ENCODE measurements around the gene ROMO1. TPM values are rescaled to one million over a fixed set of nuclear protein-coding genes. Genes with fewer than 3 reads are reported as not detected.
"Not testable (repeated sequence)": the region's sequence is repeated elsewhere in the genome, so short reads cannot be mapped to it uniquely, and the experiment has no call there.

Gene ROMO1
- total RNA-seq, 2 experiments from 2014 or later = 32.9 to 35.8 TPM

- Mint-ChIP-seq H3K27me3 (no peaks in the 10 kb centered on the region), H3K27ac (no peak overlapping the region), H3K4me1 (ENCODE audit: low read depth) (peaks cover 48% of the 10 kb centered on the region), H3K4me3 (no peak overlapping the region), H3K9me3 (no peaks in the 10 kb centered on the region), H3K36me3 (ENCODE audit: low read depth) (peaks cover 99% of the 10 kb centered on the region)
- intact Hi-C loops (cut with DNase I, micrococcal nuclease) = loop anchor here (5.0 to 10.0 kb wide), 3 partner anchors 54 to 1174 kb away; partner anchors contain the start of gene PHF20 (in 1 of the 2)
- Histone ChIP-seq H3K27ac (ENCODE audit: low read depth in 1 of 2, low read length in 2 of 2) (no peak overlapping the region), H3K27me3 (ENCODE audit: control insufficient read depth in 1 of 2, insufficient read depth in 2 of 2, low read length in 2 of 2) (no peaks in the 10 kb centered on the region), H3K9me3 (ENCODE audit: control insufficient read depth in 1 of 2, insufficient read depth in 1 of 2, low read length in 2 of 2) (no peaks in the 10 kb centered on the region), H3K36me3 (ENCODE audit: insufficient read depth, low read length) (peaks cover 99% of the 10 kb centered on the region), H3K4me1 (ENCODE audit: insufficient read depth, low read length) (peaks cover 42% of the 10 kb centered on the region), H3K4me3 (ENCODE audit: low read length) (no peak overlapping the region)
- DNase-seq (no peak), ATAC-seq (ENCODE audit: poor library complexity) (no peak)
- CTCF ChIA-PET = no interaction called here
- POLR2A ChIA-PET = interaction anchor here (1.0 to 5.3 kb wide), 5 partner anchors 8 to 21 kb away, joined by 3 to 32 read pairs (median 4); partner anchors contain the start of gene RBM39
- TF ChIP-seq CTCF (IDR thresholded peaks at IDR 0.05) = no peak
These were observed 22.0 kb downstream of the ROMO1 start for GRCh38 chr20:35721219-35721618.

GRCh38 chr20:35721621-35722020 lies 22.4 kb downstream of the ROMO1 start:
- DNase-seq = no peak
- intact Hi-C loops (cut with DNase I, micrococcal nuclease) = loop anchor here (5.0 to 10.0 kb wide), 3 partner anchors 53 to 1173 kb away; partner anchors contain the start of gene PHF20 (in 1 of the 2)
- Histone ChIP-seq H3K4me3 (ENCODE audit: low read length) (no peak overlapping the region), H3K4me1 (ENCODE audit: insufficient read depth, low read length) (peaks cover 42% of the 10 kb centered on the region), H3K36me3 (ENCODE audit: insufficient read depth, low read length) (peaks cover 99% of the 10 kb centered on the region), H3K27ac (ENCODE audit: low read depth in 1 of 2, low read length in 2 of 2) (no peak overlapping the region), H3K9me3 (ENCODE audit: control insufficient read depth in 1 of 2, insufficient read depth in 1 of 2, low read length in 2 of 2) (no peaks in the 10 kb centered on the region), H3K27me3 (ENCODE audit: control insufficient read depth in 1 of 2, insufficient read depth in 2 of 2, low read length in 2 of 2) (no peaks in the 10 kb centered on the region)
- no peak for ATAC-seq (ENCODE audit: poor library complexity)
- Mint-ChIP-seq H3K27me3 (no peaks in the 10 kb centered on the region), H3K4me3 (no peak overlapping the region), H3K27ac (no peak overlapping the region), H3K4me1 (ENCODE audit: low read depth) (peaks cover 48% of the 10 kb centered on the region), H3K9me3 (no peaks in the 10 kb centered on the region), H3K36me3 (ENCODE audit: low read depth) (peaks cover 99% of the 10 kb centered on the region)
- TF ChIP-seq CTCF (IDR thresholded peaks at IDR 0.05) = no peak
- ChIA-PET CTCF (no interaction called here), POLR2A (interaction anchor here (0.6 to 5.3 kb wide), 4 partner anchors 14 to 22 kb away, joined by 3 to 32 read pairs (median 4); partner anchors contain the start of gene RBM39)

DNA sequence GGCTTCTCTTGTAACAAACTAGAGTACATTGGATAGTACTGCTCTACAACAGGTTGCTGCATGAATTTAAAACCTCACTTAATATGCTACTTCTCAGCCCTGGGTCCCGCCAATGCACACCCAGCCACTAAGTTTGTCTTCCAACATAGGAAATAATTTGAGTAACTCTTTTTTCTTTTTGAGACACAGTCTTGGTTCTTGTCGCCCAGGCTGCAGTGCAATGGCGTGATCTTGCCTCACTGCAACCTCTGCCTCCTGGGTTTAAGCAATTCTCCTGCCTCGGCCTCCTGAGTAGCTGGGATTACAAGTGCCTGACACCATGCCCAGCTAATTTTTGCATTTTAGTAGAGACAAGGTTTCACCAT lies 24.1 kb downstream of the ROMO1 start:
- not testable (repeated sequence) for H3K27me3 ChIP-seq (ENCODE audit: control insufficient read depth in 1 of 2, insufficient read depth in 2 of 2, low read length in 2 of 2); H3K9me3 Mint-ChIP-seq; H3K27ac ChIP-seq (ENCODE audit: low read depth in 1 of 2, low read length in 2 of 2); ATAC-seq (ENCODE audit: poor library complexity); H3K4me3 ChIP-seq (ENCODE audit: low read length); DNase-seq; H3K27me3 Mint-ChIP-seq; H3K9me3 ChIP-seq (ENCODE audit: control insufficient read depth in 1 of 2, insufficient read depth in 1 of 2, low read length in 2 of 2); H3K4me3 Mint-ChIP-seq
- Mint-ChIP-seq H3K27ac (peak overlapping the region; percentile 7), H3K36me3 (ENCODE audit: low read depth) (peaks cover 98% of the 10 kb centered on the region), H3K4me1 (ENCODE audit: low read depth) (peaks cover 48% of the 10 kb centered on the region)
- Histone ChIP-seq H3K36me3 (ENCODE audit: insufficient read depth, low read length) (peaks cover 97% of the 10 kb centered on the region), H3K4me1 (ENCODE audit: insufficient read depth, low read length) (peaks cover 45% of the 10 kb centered on the region)
- ChIA-PET CTCF (interaction anchor here (2.5 kb wide), 1 partner anchor 17 kb away, joined by 6 read pairs; no protein-coding TSS in a partner anchor), POLR2A (interaction anchor here (0.6 to 1.8 kb wide), 3 partner anchors 19 to 106 kb away, joined by 3 to 4 read pairs (median 3); partner anchors contain the start of gene RBM39)
- intact Hi-C loops (cut with DNase I, micrococcal nuclease) = loop anchor here (5.0 to 10.0 kb wide), 3 partner anchors 52 to 1172 kb away; partner anchors contain the start of gene PHF20 (in 1 of the 2)

GRCh38 chr20:35723652-35724320 lies 24.6 kb downstream of the ROMO1 start:
- not testable (repeated sequence) for H3K4me3 Mint-ChIP-seq; H3K27ac ChIP-seq (ENCODE audit: low read depth in 1 of 2, low read length in 2 of 2); H3K27ac Mint-ChIP-seq; H3K27me3 ChIP-seq (ENCODE audit: control insufficient read depth in 1 of 2, insufficient read depth in 2 of 2, low read length in 2 of 2); DNase-seq; H3K4me3 ChIP-seq (ENCODE audit: low read length); ATAC-seq (ENCODE audit: poor library complexity); H3K9me3 Mint-ChIP-seq; H3K27me3 Mint-ChIP-seq; H3K9me3 ChIP-seq (ENCODE audit: control insufficient read depth in 1 of 2, insufficient read depth in 1 of 2, low read length in 2 of 2)
- H3K4me1 ChIP-seq (ENCODE audit: insufficient read depth, low read length) = peaks cover 41% of the 10 kb centered on the region
- intact Hi-C loops (cut with DNase I, micrococcal nuclease) = loop anchor here (5.0 to 10.0 kb wide), 3 partner anchors 51 to 1171 kb away; partner anchors contain the start of gene PHF20 (in 1 of the 2)
- Mint-ChIP-seq H3K4me1 (ENCODE audit: low read depth) (peaks cover 48% of the 10 kb centered on the region), H3K36me3 (ENCODE audit: low read depth) (peaks cover 98% of the 10 kb centered on the region)
- ChIA-PET CTCF (interaction anchor here (2.5 kb wide), 1 partner anchor 16 kb away, joined by 6 read pairs; no protein-coding TSS in a partner anchor), POLR2A (interaction anchor here (1.0 to 1.8 kb wide), 3 partner anchors 8 to 22 kb away, joined by 3 to 4 read pairs (median 3); partner anchors contain the start of gene RBM39)
- H3K36me3 ChIP-seq (ENCODE audit: insufficient read depth, low read length) = peaks cover 97% of the 10 kb centered on the region

All from CD4-positive, alpha-beta T cell (primary cell).